Neural cell (in vitro differentiated cells): ENCODE data around the gene SPI1. TPM values are rescaled to one million over a fixed set of nuclear protein-coding genes. Genes with fewer than 3 reads are reported as not detected.

Source experiments
- H2AFZ ChIP-seq: fragments of 200-600, 300-800 bp; sonication (generic), shearing (Covaris generic); 2 replicates; pipeline ENCODE4 v1.6.0; 2014; ENCODE audit warnings: low read depth, mild to moderate bottlenecking, antibody characterized with exemption, low read length, moderate library complexity
- H3F3A ChIP-seq: fragments of 200-600 bp; shearing (Covaris generic); 2 replicates; pipeline ENCODE4 v1.6.1; 2016; ENCODE audit warnings: mild to moderate bottlenecking, moderate library complexity, mixed read lengths, antibody characterized with exemption, low read length; ENCODE audit not compliant: insufficient read depth, poor library complexity, severe bottlenecking
- H3K27ac ChIP-seq: fragments of 200-600, 300-800 bp; sonication (generic), shearing (Covaris generic); 2 replicates; pipeline ENCODE4 v1.5.1; 2014; ENCODE audit warnings: mild to moderate bottlenecking, low read length, moderate library complexity
- H3K27me3 ChIP-seq: fragments of 300-800, 200-600 bp; sonication (generic), shearing (Covaris generic); 2 replicates; pipeline ENCODE4 v1.6.0; 2014; ENCODE audit warnings: mild to moderate bottlenecking, low read depth, low read length, moderate library complexity; ENCODE audit not compliant: insufficient read depth
- H3K36me3 ChIP-seq: fragments of 300-800, 200-600 bp; sonication (generic), shearing (Covaris generic); 2 replicates; pipeline ENCODE4 v1.5.1; 2014; ENCODE audit warnings: mild to moderate bottlenecking, antibody characterized with exemption, low read length, moderate library complexity; ENCODE audit not compliant: insufficient read depth
- H3K4me2 ChIP-seq: fragments of 300-800, 200-600 bp; sonication (generic), shearing (Covaris generic); 2 replicates; pipeline ENCODE4 v1.6.0; 2014; ENCODE audit warnings: mild to moderate bottlenecking, low read length
- H3K4me3 ChIP-seq: fragments of 300-800, 200-600 bp; sonication (generic), shearing (Covaris generic); 2 replicates; pipeline ENCODE4 v1.5.1; 2014; ENCODE audit warnings: mild to moderate bottlenecking, low read length, moderate library complexity
- H3K79me2 ChIP-seq: fragments of 200-600 bp; shearing (Covaris generic); replicated peaks from 2 replicates; pipeline ENCODE4 v1.6.0; 2014; ENCODE audit warnings: mild to moderate bottlenecking, low read length, moderate library complexity; ENCODE audit not compliant: insufficient read depth
- H3K9ac ChIP-seq: fragments of 300-800, 200-600 bp; sonication (generic), shearing (Covaris generic); 2 replicates; pipeline ENCODE4 v1.6.1; 2016; ENCODE audit warnings: mild to moderate bottlenecking, low read length, mixed read lengths
- H3K9me2 ChIP-seq: fragments of 200-600 bp; shearing (Covaris generic); 2 replicates; pipeline ENCODE4 v1.6.1; 2016; ENCODE audit warnings: mild to moderate bottlenecking, low read length, mixed read lengths; ENCODE audit not compliant: insufficient read depth
- H3K9me3 ChIP-seq: fragments of 200-600, 300-800 bp; sonication (generic), shearing (Covaris generic); 2 replicates; pipeline ENCODE4 v1.6.1; 2016; ENCODE audit warnings: mild to moderate bottlenecking, mixed run types, low read length, moderate library complexity, mixed read lengths
- H4K20me1 ChIP-seq: fragments of 200-600 bp; shearing (Covaris generic); 2 replicates; pipeline ENCODE4 v1.6.1; 2016; ENCODE audit warnings: mild to moderate bottlenecking, mixed run types; ENCODE audit not compliant: insufficient read depth
- EZH2 ChIP-seq: fragments of 200-600, 300-800 bp; shearing (Covaris generic), sonication (generic); IDR thresholded peaks from 2 replicates; pipeline ENCODE4 v1.6.1; 2014; ENCODE audit warnings: antibody characterized with exemption, low read length, borderline replicate concordance, mild to moderate bottlenecking; ENCODE audit not compliant: insufficient read depth, poor library complexity, severe bottlenecking
- MXI1 ChIP-seq: fragments of 450-650 bp; conservative IDR thresholded peaks from 2 replicates; pipeline ENCODE4 v1.6.1; 2014; ENCODE audit warnings: antibody characterized with exemption, mild to moderate bottlenecking; ENCODE audit not compliant: poor library complexity, severe bottlenecking
- POLR2AphosphoS5 ChIP-seq: IDR thresholded peaks from 2 replicates; pipeline ENCODE4 v1.6.1; 2012
- SMC3 ChIP-seq: fragments of 450-650 bp; conservative IDR thresholded peaks from 2 replicates; pipeline ENCODE4 v1.6.1; 2014; ENCODE audit warnings: antibody characterized with exemption, mild to moderate bottlenecking, moderate library complexity; ENCODE audit not compliant: poor library complexity
- TAF1 ChIP-seq: IDR thresholded peaks from 2 replicates; pipeline ENCODE4 v1.6.1; 2012; ENCODE audit warnings: low read depth
- polyA plus RNA-seq: library from polyadenylated mRNA; depleted of rRNA; stranded (reverse); fragments of >200 nt; gene quantifications from 2 replicates; pipeline ENCODE4 v1.2.3, GENCODE V29; 2014
- TF ChIP-seq, protein P1 (sequence below): IDR thresholded peaks from 2 replicates; pipeline ENCODE4 v1.6.1; 2012; ENCODE audit warnings: borderline replicate concordance
- TF ChIP-seq, protein P2 (sequence below): fragments of 450-650 bp; IDR thresholded peaks from 2 replicates; pipeline ENCODE4 v1.5.1; 2014; ENCODE audit warnings: antibody characterized with exemption, mild to moderate bottlenecking, moderate library complexity; ENCODE audit not compliant: poor library complexity, severe bottlenecking

Gene SPI1
- polyA plus RNA-seq, 1 donor from 2014 or later = not detected

DNA sequence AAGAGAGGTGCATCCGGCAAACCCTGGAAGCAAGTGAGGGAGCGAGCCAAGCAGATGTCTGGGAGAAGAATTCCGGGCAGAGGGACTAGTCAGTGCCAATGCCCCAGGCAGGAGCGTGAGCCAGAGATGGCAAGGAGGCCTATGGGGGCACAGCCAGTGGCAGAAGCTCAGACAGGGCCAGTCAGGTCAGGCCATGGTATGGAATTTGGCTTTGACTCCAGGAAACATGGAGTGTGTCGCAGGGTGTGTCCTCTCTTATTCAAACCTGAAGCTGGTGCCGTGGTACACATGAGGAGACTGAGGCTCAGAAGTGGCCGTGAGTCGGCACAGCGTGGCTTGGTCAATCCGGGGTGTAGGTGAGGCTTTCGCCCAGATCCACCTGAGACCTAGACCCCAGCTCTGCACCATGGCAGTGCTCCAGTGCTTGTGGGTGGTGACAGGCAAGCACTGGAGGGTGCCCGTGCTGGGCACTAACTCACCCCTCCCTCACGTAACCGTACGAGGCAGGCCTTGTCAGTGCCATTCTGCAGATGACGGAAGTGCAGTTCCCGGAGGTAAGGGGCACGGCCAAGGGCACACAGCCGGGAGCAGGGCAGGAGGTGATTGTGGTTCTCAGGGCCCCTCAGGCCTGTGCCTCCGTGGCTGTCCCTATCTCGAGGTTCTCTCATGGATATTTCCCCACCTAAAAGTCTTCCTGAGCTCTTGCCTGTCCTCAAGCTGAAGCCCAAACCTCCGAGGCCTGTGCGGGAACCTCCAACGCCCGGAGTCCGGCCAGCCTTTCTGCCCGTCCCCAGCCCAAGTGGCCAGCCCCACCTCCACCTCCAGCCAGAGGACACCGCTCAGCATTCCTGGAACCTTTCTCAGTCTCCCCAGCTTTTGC, 10.6 kb upstream of the SPI1 start:
- H2AFZ ChIP-seq = no peak overlapping the region
- no peak overlapping the region for H3K27ac ChIP-seq

DNA sequence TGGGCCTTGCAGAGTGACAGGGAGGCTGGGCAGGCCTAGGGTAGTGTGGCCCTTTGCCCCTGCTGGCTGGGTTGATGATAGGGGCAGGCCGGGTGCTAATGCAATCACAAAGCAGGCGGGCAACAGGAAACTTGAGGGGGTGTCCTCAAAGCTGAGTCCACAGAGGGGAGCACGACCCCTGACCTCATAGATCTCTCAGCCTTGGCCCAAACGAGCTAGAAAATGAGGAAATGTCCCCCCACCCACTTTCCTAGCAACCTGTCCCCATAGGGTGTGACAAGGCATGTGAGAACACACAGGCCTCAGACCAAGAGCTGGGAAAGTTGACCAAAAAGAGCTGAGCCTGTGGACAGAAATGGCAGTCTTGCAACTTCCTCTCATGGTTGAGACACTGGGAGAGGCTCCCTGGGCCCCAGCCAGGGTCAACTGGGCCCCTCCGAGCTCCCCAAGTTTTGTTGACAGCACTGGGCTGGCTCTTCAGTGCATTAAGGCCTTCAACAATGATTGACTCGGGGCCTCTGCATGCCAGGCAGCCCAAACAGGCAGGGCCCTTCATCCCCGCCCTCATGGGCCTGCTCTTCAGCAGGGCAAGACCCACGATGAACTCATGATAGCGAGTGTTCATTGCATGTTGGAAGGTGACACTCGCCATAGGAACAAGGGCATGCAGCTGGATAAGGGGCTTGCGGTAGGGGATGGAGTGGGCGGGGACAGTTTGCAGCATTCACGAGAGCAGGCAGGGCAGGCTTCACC, 9.8 kb upstream of the SPI1 start:
- Histone ChIP-seq H3K79me2 (no peaks in the 10 kb centered on the region), H3K27ac (no peak overlapping the region), H3K27me3 (no peaks in the 10 kb centered on the region)

More for the DNA sequence above, 10.6 kb upstream of the SPI1 start:
- H3K36me3 ChIP-seq = no peaks in the 10 kb centered on the region
- H3F3A ChIP-seq = no peaks in the 10 kb centered on the region
- H3K79me2 ChIP-seq = no peaks in the 10 kb centered on the region
- no peaks in the 10 kb centered on the region for H3K9me2 ChIP-seq
- H3K4me2 ChIP-seq = no peak overlapping the region
- H3K27me3 ChIP-seq = no peaks in the 10 kb centered on the region
- no peaks in the 10 kb centered on the region for H4K20me1 ChIP-seq
- no peaks in the 10 kb centered on the region for H3K9me3 ChIP-seq
- no peak overlapping the region for H3K4me3 ChIP-seq
- H3K9ac ChIP-seq = no peak overlapping the region
- TF ChIP-seq MXI1 = no peak
- TF ChIP-seq POLR2AphosphoS5 = no peak
- TF ChIP-seq TAF1 = no peak
- TF ChIP-seq, protein P1, sequence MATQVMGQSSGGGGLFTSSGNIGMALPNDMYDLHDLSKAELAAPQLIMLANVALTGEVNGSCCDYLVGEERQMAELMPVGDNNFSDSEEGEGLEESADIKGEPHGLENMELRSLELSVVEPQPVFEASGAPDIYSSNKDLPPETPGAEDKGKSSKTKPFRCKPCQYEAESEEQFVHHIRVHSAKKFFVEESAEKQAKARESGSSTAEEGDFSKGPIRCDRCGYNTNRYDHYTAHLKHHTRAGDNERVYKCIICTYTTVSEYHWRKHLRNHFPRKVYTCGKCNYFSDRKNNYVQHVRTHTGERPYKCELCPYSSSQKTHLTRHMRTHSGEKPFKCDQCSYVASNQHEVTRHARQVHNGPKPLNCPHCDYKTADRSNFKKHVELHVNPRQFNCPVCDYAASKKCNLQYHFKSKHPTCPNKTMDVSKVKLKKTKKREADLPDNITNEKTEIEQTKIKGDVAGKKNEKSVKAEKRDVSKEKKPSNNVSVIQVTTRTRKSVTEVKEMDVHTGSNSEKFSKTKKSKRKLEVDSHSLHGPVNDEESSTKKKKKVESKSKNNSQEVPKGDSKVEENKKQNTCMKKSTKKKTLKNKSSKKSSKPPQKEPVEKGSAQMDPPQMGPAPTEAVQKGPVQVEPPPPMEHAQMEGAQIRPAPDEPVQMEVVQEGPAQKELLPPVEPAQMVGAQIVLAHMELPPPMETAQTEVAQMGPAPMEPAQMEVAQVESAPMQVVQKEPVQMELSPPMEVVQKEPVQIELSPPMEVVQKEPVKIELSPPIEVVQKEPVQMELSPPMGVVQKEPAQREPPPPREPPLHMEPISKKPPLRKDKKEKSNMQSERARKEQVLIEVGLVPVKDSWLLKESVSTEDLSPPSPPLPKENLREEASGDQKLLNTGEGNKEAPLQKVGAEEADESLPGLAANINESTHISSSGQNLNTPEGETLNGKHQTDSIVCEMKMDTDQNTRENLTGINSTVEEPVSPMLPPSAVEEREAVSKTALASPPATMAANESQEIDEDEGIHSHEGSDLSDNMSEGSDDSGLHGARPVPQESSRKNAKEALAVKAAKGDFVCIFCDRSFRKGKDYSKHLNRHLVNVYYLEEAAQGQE = no peak
- no peak for TF ChIP-seq SMC3

More for the DNA sequence above, 9.8 kb upstream of the SPI1 start:
- Histone ChIP-seq H3K4me3 (no peak overlapping the region), H3K36me3 (no peaks in the 10 kb centered on the region), H3F3A (no peaks in the 10 kb centered on the region), H4K20me1 (no peaks in the 10 kb centered on the region), H3K4me2 (no peak overlapping the region), H3K9me3 (no peaks in the 10 kb centered on the region), H2AFZ (no peak overlapping the region), H3K9ac (no peak overlapping the region), H3K9me2 (no peaks in the 10 kb centered on the region)
- TF ChIP-seq, protein P2, sequence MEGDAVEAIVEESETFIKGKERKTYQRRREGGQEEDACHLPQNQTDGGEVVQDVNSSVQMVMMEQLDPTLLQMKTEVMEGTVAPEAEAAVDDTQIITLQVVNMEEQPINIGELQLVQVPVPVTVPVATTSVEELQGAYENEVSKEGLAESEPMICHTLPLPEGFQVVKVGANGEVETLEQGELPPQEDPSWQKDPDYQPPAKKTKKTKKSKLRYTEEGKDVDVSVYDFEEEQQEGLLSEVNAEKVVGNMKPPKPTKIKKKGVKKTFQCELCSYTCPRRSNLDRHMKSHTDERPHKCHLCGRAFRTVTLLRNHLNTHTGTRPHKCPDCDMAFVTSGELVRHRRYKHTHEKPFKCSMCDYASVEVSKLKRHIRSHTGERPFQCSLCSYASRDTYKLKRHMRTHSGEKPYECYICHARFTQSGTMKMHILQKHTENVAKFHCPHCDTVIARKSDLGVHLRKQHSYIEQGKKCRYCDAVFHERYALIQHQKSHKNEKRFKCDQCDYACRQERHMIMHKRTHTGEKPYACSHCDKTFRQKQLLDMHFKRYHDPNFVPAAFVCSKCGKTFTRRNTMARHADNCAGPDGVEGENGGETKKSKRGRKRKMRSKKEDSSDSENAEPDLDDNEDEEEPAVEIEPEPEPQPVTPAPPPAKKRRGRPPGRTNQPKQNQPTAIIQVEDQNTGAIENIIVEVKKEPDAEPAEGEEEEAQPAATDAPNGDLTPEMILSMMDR = no peak
- no peak for TF ChIP-seq SMC3
- no peak for TF ChIP-seq EZH2
